NCI-H460 (cell line): ENCODE data around the gene C1QA. TPM values are rescaled to one million over a fixed set of nuclear protein-coding genes. Genes with fewer than 3 reads are reported as not detected.

Source experiments
- DNase-seq: peaks from one replicate; pipeline ENCODE4 v3.0.0-alpha.2; 2016; ENCODE audit warnings: low read depth; ENCODE audit errors: extremely low read depth
- total RNA-seq: library from RNA; depleted of rRNA; stranded (reverse); fragments of >200 nt; shearing (Covaris generic); gene quantifications from 2 replicates; pipeline ENCODE4 v1.2.3, GENCODE V29; 2014

The C1QA gene
- total RNA-seq, 1 experiment from 2014 or later = not detected

GRCh38 chr1:22611530-22611947 is 24.9 kb upstream of the C1QA start:
- peak; percentile 48 for DNase-seq

- DNase-seq = no peak
Observed at GRCh38 chr1:22612671-22613571, 23.5 kb upstream of the C1QA start.

GRCh38 chr1:22613572-22613918 is 22.9 kb upstream of the C1QA start:
- DNase-seq = no peak

GRCh38 chr1:22613951-22614350 is 22.5 kb upstream of the C1QA start:
- DNase-seq = no peak

GRCh38 chr1:22615886-22616285 is 20.5 kb upstream of the C1QA start:
- no peak for DNase-seq

GRCh38 chr1:22616571-22616970 is 19.9 kb upstream of the C1QA start:
- no peak for DNase-seq

GRCh38 chr1:22618056-22618455 is 18.4 kb upstream of the C1QA start:
- DNase-seq = no peak

GRCh38 chr1:22619252-22619651 is 17.2 kb upstream of the C1QA start:
- DNase-seq = no peak

GRCh38 chr1:22619798-22620197 is 16.6 kb upstream of the C1QA start:
- DNase-seq = no peak

- DNase-seq = no peak
Observed at GRCh38 chr1:22621761-22622160, 14.7 kb upstream of the C1QA start.

- no peak for DNase-seq
Observed at GRCh38 chr1:22625262-22625925, 11.0 kb upstream of the C1QA start.

- no peak for DNase-seq
Observed at GRCh38 chr1:22626237-22627157, 9.9 kb upstream of the C1QA start.

- no peak for DNase-seq
Observed at GRCh38 chr1:22627331-22627730, 9.1 kb upstream of the C1QA start.

- no peak for DNase-seq
Observed at GRCh38 chr1:22628698-22629444, 7.6 kb upstream of the C1QA start.

GRCh38 chr1:22629886-22630285 is 6.5 kb upstream of the C1QA start:
- DNase-seq = no peak

GRCh38 chr1:22633697-22634463 is 2.5 kb upstream of the C1QA start:
- no peak for DNase-seq

- DNase-seq = no peak
Observed at GRCh38 chr1:22635436-22635835, 992 bp upstream of the C1QA start.

- no peak for DNase-seq
Observed at GRCh38 chr1:22636927-22637326, 499 bp downstream of the C1QA start.

GRCh38 chr1:22637907-22638445 is 1.5 kb downstream of the C1QA start:
- DNase-seq = no peak
